Gastrocnemius medialis (tissue), 4 donors: ENCODE data around the gene ATXN7L1.

ENCODE experiments used
- CTCF ChIP-seq, 5 experiments: fragments of 450-650 bp in 3 of 5; fragments of 200-600 bp in 2 of 5; sonication (generic) in 2 of 5; IDR thresholded peaks in 4 of 5; conservative IDR thresholded peaks in 1 of 5; 1 replicate in 4 of 5; 2 replicates in 1 of 5; pipeline ENCODE4 v1.5.1; 2016 to 2019; ENCODE audit warnings: antibody characterized with exemption in 5 of 5, mild to moderate bottlenecking in 3 of 5, moderate library complexity in 3 of 5
- POLR2A ChIP-seq, 2 donors: fragments of 450-650 bp; IDR thresholded peaks; one replicate each; pipeline ENCODE4 v1.6.1; 2017; ENCODE audit warnings: antibody characterized with exemption in 2 of 2, mild to moderate bottlenecking in 2 of 2, moderate library complexity in 2 of 2

GRCh38 chr7:105648561-105649401 lies 227.6 kb downstream of the ATXN7L1 start:
- TF ChIP-seq CTCF (IDR thresholded peaks at IDR 0.05 in 4 of 5, conservative IDR thresholded peaks at IDR 0.05 in 1 of 5) (no peak), POLR2A (IDR thresholded peaks at IDR 0.05) (no peak)
